HepG2 (cell line): ENCODE data around the gene MARCO. TPM values are rescaled to one million over a fixed set of nuclear protein-coding genes. Genes with fewer than 3 reads are reported as not detected.
A peak's percentile ranks its signal among the peaks of the same experiment; 100 is the strongest.

ENCODE experiments used
- ATAC-seq: fragments of 200-7000 bp; cut with Tn5 transposase; 3 replicates; pipeline ENCODE4 v1.9.1; 2020; ENCODE audit warnings: mild to moderate bottlenecking, moderate library complexity
- BruUV-seq: library from RNA; stranded (reverse); fragments of 400-500 nt; replicated peaks from 2 replicates; lab custom pipeline; 2021; lab: Mats Ljungman, UMichigan
- CTCF ChIA-PET: fragments of 300-600 bp; formaldehyde crosslinking; extraction: SDS; loops from one replicate; lab custom pipeline; 2021; ENCODE audit warnings: low total read pairs, inconsistent platforms, low intra/inter-chr PET ratio; lab: Yijun Ruan, JAX
- POLR2A ChIA-PET: fragments of 350-600 bp; sonication (Branson Sonifier 250); formaldehyde crosslinking; loops from one replicate; lab custom pipeline; 2020; ENCODE audit warnings: antibody characterized with exemption, inconsistent platforms; lab: Yijun Ruan, JAX
- DNase-seq: peaks from one replicate; pipeline ENCODE4 v3.0.0-alpha.2; 2015; ENCODE audit warnings: low spot score
- FAIRE-seq: peaks from 3 replicates; lab custom pipeline; 2011; peaks lifted over from hg19 to GRCh38; lab: Jason Lieb, UNC
- H2AFZ ChIP-seq: one replicate; pipeline ENCODE4 v1.6.1; 2011; ENCODE audit warnings: low read length, inconsistent platforms
- H3K27ac ChIP-seq: fragments of 300-600 bp; 3 replicates; pipeline ENCODE4 v1.8.0; 2011; ENCODE audit warnings: mixed run types, mild to moderate bottlenecking, mixed read lengths, low read length, inconsistent platforms; ENCODE audit not compliant: insufficient read depth; ENCODE audit errors: extremely low read length
- H3K27me3 ChIP-seq, 2 experiments: fragments of 200-600 bp in 1 of 2; 2 replicates in 1 of 2; 3 replicates in 1 of 2; pipeline versions ENCODE4 v1.6.0 to v1.8.0; 2011; ENCODE audit warnings: low read length in 2 of 2, mild to moderate bottlenecking in 2 of 2, moderate library complexity in 2 of 2, inconsistent platforms in 1 of 2; ENCODE audit not compliant: insufficient read depth in 2 of 2, control insufficient read depth in 1 of 2
- H3K36me3 ChIP-seq, 2 experiments: fragments of 200-600 bp in 1 of 2; replicated peaks in 1 of 2; 2 replicates in 1 of 2; 3 replicates in 1 of 2; pipeline versions ENCODE4 v1.5.1 to v1.8.0; 2011; ENCODE audit warnings: low read length in 2 of 2, inconsistent platforms in 1 of 2; ENCODE audit not compliant: insufficient read depth in 2 of 2, control insufficient read depth in 1 of 2
- H3K4me1 ChIP-seq: 2 replicates; pipeline ENCODE4 v1.5.1; 2012; ENCODE audit warnings: low read length, inconsistent platforms; ENCODE audit not compliant: insufficient read depth
- H3K4me2 ChIP-seq: 2 replicates; pipeline ENCODE4 v1.6.0; 2011; ENCODE audit warnings: low read depth, low read length, inconsistent platforms
- H3K4me3 ChIP-seq, 3 experiments: fragments of 200-600 bp in 1 of 3; sonication (generic), shearing (Covaris generic) in 1 of 3; replicated peaks in 1 of 3; 2 replicates each; pipeline ENCODE4 v1.5.1; 2011 to 2016; ENCODE audit warnings: low read length in 3 of 3, inconsistent platforms in 2 of 3, low read depth in 2 of 3, mild to moderate bottlenecking in 2 of 3, control low read depth in 1 of 3, mixed read lengths in 1 of 3; ENCODE audit not compliant: insufficient read depth in 1 of 3
- H3K79me2 ChIP-seq: one replicate; pipeline ENCODE4 v1.6.1; 2011; ENCODE audit warnings: low read length, inconsistent platforms; ENCODE audit not compliant: insufficient read depth
- H3K9ac ChIP-seq: 2 replicates; pipeline ENCODE4 v1.6.0; 2011; ENCODE audit warnings: mild to moderate bottlenecking, low read depth, low read length, inconsistent platforms; ENCODE audit not compliant: insufficient read depth
- H3K9me3 ChIP-seq: 2 replicates; pipeline ENCODE4 v1.5.1; 2012; ENCODE audit warnings: mild to moderate bottlenecking, low read length
- H4K20me1 ChIP-seq: 2 replicates; pipeline ENCODE4 v1.6.0; 2011; ENCODE audit warnings: inconsistent platforms, mild to moderate bottlenecking, low read length, moderate library complexity; ENCODE audit not compliant: insufficient read depth
- BCL3 ChIP-seq: sonication (generic); formaldehyde crosslinking; IDR thresholded peaks from 2 replicates; pipeline ENCODE4 v1.5.1; 2020; ENCODE audit warnings: mild to moderate bottlenecking, missing genetic modification reagents, moderate library complexity
- KAT2B ChIP-seq: fragments of 150-350 bp; IDR thresholded peaks from 2 replicates; pipeline ENCODE4 v1.6.1; 2014; ENCODE audit warnings: low read depth, low read length, borderline replicate concordance
- KMT2B ChIP-seq: IDR thresholded peaks from 2 replicates; pipeline ENCODE4 v1.6.1; 2016; ENCODE audit warnings: missing genetic modification reagents, missing compliant biosample characterization
- RFX1 ChIP-seq: fragments of 450-650 bp; IDR thresholded peaks from 2 replicates; pipeline ENCODE4 v1.6.1; 2017
- WGBS: methylation state at CpG from one replicate; pipeline ENCODE4 v1.1.6; 2017; ENCODE audit warnings: low lambda C conversion rate; 5-methylcytosine and 5-hydroxymethylcytosine counted together
- in situ Hi-C: cut with HindIII; loops from 2 replicates; pipeline ENCODE4 v1.10.0; 2017; ENCODE audit warnings: low pct_unique_long_range_greater_than_20kb; ENCODE audit not compliant: extremely low pct_ligation_motif_present
- intact Hi-C: fragments of 100-400 bp; cut with micrococcal nuclease; formaldehyde crosslinking; loops from one replicate; pipeline ENCODE4 v1.10.0; 2022; ENCODE audit not compliant: unreplicated experiment
- polyA plus RNA-seq, 8 experiments: library from polyadenylated mRNA; depleted of rRNA in 3 of 8; stranded (reverse) in 7 of 8; unstranded in 1 of 8; fragments of >200 nt; fragmentation: Illumina TruSeq in 4 of 8; extraction: Trizol in 4 of 8; gene quantifications; 2 replicates each; pipeline versions ENCODE4 v1.2.1 to v1.2.3, GENCODE V29; 2011 to 2016; ENCODE audit warnings: low read depth in 4 of 8, missing spikeins in 1 of 8, mixed read lengths in 1 of 8; ENCODE audit not compliant: insufficient read depth in 1 of 8
- total RNA-seq, 5 experiments: library from RNA; depleted of rRNA; stranded (reverse); fragments of >200 nt; fragmentation: Illumina TruSeq; extraction: Trizol; gene quantifications; 2 replicates each; pipeline ENCODE4 v1.2.3, GENCODE V29; 2016; ENCODE audit warnings: low read depth in 1 of 5
- TF ChIP-seq, protein P1 (sequence below): sonication (generic); formaldehyde crosslinking; IDR thresholded peaks from 2 replicates; pipeline ENCODE4 v1.4.0; 2020; ENCODE audit warnings: missing genetic modification reagents, borderline replicate concordance
- TF ChIP-seq, protein P2 (sequence below): sonication (generic); formaldehyde crosslinking; IDR thresholded peaks from 2 replicates; pipeline ENCODE4 v1.4.0; 2020; ENCODE audit warnings: missing genetic modification reagents

Gene MARCO
- total and polyA plus RNA-seq, 2 of the 13 experiments (the other 11 are each of a cell fraction or from before 2014, with no cell fraction given): not detected

DNA sequence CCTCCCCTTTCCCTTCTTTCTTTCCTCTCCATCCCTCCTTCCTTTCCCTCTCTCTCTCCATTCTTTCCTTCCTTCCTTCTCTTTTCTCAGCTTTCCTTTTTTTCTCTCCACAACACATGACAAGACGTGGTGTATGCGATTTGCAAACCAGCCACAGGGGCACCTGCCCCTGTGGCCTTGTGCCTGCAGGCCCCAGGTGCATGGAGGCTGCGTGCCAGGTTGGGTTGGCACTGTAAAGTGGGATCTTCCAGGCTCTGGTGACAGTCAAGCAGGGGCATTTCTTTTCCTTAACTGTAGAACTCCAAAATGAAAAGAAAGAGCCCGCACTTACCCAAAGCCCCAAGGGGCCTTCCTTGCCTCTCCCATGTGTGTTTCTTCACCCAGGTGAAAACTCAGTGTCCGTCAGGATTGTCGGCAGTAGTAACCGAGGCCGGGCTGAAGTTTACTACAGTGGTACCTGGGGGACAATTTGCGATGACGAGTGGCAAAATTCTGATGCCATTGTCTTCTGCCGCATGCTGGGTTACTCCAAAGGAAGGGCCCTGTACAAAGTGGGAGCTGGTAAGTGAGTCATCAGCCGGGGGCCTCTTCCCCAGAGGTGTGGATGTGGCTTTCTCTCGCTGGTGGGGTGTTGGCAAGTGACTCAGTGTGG, 50.9 kb downstream of the MARCO start (continued):
- no peak for TF ChIP-seq BCL3 (CRISPR knock-in tag)
- TF ChIP-seq, protein P1, sequence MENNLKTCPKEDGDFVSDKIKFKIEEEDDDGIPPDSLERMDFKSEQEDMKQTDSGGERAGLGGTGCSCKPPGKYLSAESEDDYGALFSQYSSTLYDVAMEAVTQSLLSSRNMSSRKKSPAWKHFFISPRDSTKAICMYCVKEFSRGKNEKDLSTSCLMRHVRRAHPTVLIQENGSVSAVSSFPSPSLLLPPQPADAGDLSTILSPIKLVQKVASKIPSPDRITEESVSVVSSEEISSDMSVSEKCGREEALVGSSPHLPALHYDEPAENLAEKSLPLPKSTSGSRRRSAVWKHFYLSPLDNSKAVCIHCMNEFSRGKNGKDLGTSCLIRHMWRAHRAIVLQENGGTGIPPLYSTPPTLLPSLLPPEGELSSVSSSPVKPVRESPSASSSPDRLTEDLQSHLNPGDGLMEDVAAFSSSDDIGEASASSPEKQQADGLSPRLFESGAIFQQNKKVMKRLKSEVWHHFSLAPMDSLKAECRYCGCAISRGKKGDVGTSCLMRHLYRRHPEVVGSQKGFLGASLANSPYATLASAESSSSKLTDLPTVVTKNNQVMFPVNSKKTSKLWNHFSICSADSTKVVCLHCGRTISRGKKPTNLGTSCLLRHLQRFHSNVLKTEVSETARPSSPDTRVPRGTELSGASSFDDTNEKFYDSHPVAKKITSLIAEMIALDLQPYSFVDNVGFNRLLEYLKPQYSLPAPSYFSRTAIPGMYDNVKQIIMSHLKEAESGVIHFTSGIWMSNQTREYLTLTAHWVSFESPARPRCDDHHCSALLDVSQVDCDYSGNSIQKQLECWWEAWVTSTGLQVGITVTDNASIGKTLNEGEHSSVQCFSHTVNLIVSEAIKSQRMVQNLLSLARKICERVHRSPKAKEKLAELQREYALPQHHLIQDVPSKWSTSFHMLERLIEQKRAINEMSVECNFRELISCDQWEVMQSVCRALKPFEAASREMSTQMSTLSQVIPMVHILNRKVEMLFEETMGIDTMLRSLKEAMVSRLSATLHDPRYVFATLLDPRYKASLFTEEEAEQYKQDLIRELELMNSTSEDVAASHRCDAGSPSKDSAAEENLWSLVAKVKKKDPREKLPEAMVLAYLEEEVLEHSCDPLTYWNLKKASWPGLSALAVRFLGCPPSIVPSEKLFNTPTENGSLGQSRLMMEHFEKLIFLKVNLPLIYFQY (CRISPR knock-in tag): no peak
- TF ChIP-seq, all 625 proteins: peak for 0

GRCh38 chr2:118993392-118993752, 51.4 kb downstream of the MARCO start:
- Histone ChIP-seq H3K36me3 (no peaks in the 10 kb centered on the region), H3K4me3 (no peak overlapping the region), H3K9ac (no peak overlapping the region), H3K4me1 (no peaks in the 10 kb centered on the region), H2AFZ (no peak overlapping the region), H3K27me3 (peaks cover 0 to 34% of the 10 kb centered on the region in 2 experiments; a peak in 2 of 5 replicates), H4K20me1 (no peaks in the 10 kb centered on the region), H3K9me3 (no peaks in the 10 kb centered on the region), H3K79me2 (no peaks in the 10 kb centered on the region), H3K4me2 (no peak overlapping the region), H3K27ac (no peak overlapping the region)
- no peak for TF ChIP-seq KMT2B
- TF ChIP-seq, protein P2, sequence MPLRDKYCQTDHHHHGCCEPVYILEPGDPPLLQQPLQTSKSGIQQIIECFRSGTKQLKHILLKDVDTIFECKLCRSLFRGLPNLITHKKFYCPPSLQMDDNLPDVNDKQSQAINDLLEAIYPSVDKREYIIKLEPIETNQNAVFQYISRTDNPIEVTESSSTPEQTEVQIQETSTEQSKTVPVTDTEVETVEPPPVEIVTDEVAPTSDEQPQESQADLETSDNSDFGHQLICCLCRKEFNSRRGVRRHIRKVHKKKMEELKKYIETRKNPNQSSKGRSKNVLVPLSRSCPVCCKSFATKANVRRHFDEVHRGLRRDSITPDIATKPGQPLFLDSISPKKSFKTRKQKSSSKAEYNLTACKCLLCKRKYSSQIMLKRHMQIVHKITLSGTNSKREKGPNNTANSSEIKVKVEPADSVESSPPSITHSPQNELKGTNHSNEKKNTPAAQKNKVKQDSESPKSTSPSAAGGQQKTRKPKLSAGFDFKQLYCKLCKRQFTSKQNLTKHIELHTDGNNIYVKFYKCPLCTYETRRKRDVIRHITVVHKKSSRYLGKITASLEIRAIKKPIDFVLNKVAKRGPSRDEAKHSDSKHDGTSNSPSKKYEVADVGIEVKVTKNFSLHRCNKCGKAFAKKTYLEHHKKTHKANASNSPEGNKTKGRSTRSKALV (CRISPR knock-in tag): no peak
- TF ChIP-seq RFX1: no peak
- TF ChIP-seq KAT2B: no peak
- in situ Hi-C loops: no loop called here
- WGBS: 11% methylated on average over 4 of the region's 4 CpGs
- intact Hi-C loops: no loop called here
- DNase-seq (no peak), ATAC-seq (peak; percentile 57), FAIRE-seq (no peak)
- ChIA-PET POLR2A (no interaction called here), CTCF (no interaction called here)
- no TSS peak for BruUV-seq
